Common myeloid progenitor, CD34-positive (primary cell): ENCODE measurements around the gene VEGFD.
"Not testable (repeated sequence)": the region's sequence is repeated elsewhere in the genome, so short reads cannot be mapped to it uniquely, and the experiment has no call there.

Experiments used
- CTCF ChIA-PET: fragments of 350-600 bp; sonication (Branson Sonifier 250); formaldehyde crosslinking; loops from one replicate; lab custom pipeline; 2021; ENCODE audit warnings: antibody characterized with exemption; lab: Charles Lee
- POLR2A ChIA-PET: fragments of 350-600 bp; sonication (Branson Sonifier 250); formaldehyde crosslinking; loops from one replicate; lab custom pipeline; 2021; ENCODE audit warnings: antibody characterized with exemption; lab: Charles Lee
- DNase-seq, 3 donors: peaks; one replicate each; pipeline versions ENCODE4 v3.0.0 to v3.0.0-alpha.2; 2013
- H3K27ac ChIP-seq, 2 experiments: 1 replicate in 1 of 2; 2 replicates in 1 of 2; pipeline ENCODE4 v1.7.0; 2013; ENCODE audit warnings: inconsistent platforms in 2 of 2, low read length in 2 of 2, mild to moderate bottlenecking in 2 of 2, low read depth in 1 of 2, moderate library complexity in 1 of 2; ENCODE audit not compliant: severe bottlenecking in 2 of 2, insufficient read depth in 1 of 2, poor library complexity in 1 of 2
- H3K27me3 ChIP-seq, 5 experiments: replicated peaks in 2 of 5; 1 replicate in 3 of 5; 2 replicates in 2 of 5; pipeline versions ENCODE4 v1.6.1 to v1.7.0; 2013; ENCODE audit warnings: low read length in 4 of 5, mild to moderate bottlenecking in 2 of 5, moderate library complexity in 2 of 5, inconsistent platforms in 1 of 5; ENCODE audit not compliant: insufficient read depth in 5 of 5, control insufficient read depth in 4 of 5
- H3K36me3 ChIP-seq, 4 experiments: 1 replicate in 2 of 4; 2 replicates in 2 of 4; pipeline versions ENCODE4 v1.6.1 to v1.7.0; 2013; ENCODE audit warnings: low read length in 3 of 4, control low read depth in 1 of 4, mild to moderate bottlenecking in 1 of 4; ENCODE audit not compliant: control insufficient read depth in 4 of 4, insufficient read depth in 4 of 4
- H3K4me1 ChIP-seq, 4 experiments: 1 replicate in 3 of 4; 2 replicates in 1 of 4; pipeline versions ENCODE4 v1.6.1 to v1.7.1; 2013; ENCODE audit warnings: low read length in 3 of 4, mild to moderate bottlenecking in 3 of 4, control low read depth in 1 of 4, inconsistent platforms in 1 of 4, moderate library complexity in 1 of 4; ENCODE audit not compliant: control insufficient read depth in 4 of 4, insufficient read depth in 4 of 4; ENCODE audit errors: control extremely low read depth in 1 of 4
- H3K4me3 ChIP-seq, 7 experiments: 1 replicate in 4 of 7; 2 replicates in 3 of 7; pipeline versions ENCODE4 v1.5.1 to v1.7.0; 2013; ENCODE audit warnings: mild to moderate bottlenecking in 7 of 7, low read length in 6 of 7, moderate library complexity in 6 of 7, inconsistent platforms in 2 of 7, low read depth in 2 of 7, control low read depth in 1 of 7; ENCODE audit not compliant: insufficient read depth in 4 of 7, control insufficient read depth in 1 of 7; ENCODE audit errors: extremely low read depth in 1 of 7
- H3K9me3 ChIP-seq, 5 experiments: 1 replicate in 4 of 5; 2 replicates in 1 of 5; pipeline versions ENCODE4 v1.6.1 to v1.7.1; 2013; ENCODE audit warnings: low read length in 4 of 5, mild to moderate bottlenecking in 2 of 5, inconsistent platforms in 1 of 5, low read depth in 1 of 5, moderate library complexity in 1 of 5; ENCODE audit not compliant: control insufficient read depth in 4 of 5, insufficient read depth in 2 of 5; ENCODE audit errors: control extremely low read depth in 1 of 5
- WGBS: methylation state at CpG from one replicate; pipeline ENCODE4 v1.1.5; 2013; ENCODE audit not compliant: insufficient coverage; 5-methylcytosine and 5-hydroxymethylcytosine counted together

The VEGFD gene

GRCh38 chrX:15319075-15319474 lies 65.1 kb downstream of the VEGFD start:
- no peak overlapping the region for H3K4me3 ChIP-seq

GRCh38 chrX:15315509-15315908 lies 68.7 kb downstream of the VEGFD start, which contains the start of gene ASB11:
Gene ASB11 (minus strand): TSS chrX:15315640. CDS start chrX:15315605, 35 bp downstream.
- Histone ChIP-seq H3K9me3 (no peaks in the 10 kb centered on the region), H3K4me1 (no peaks in the 10 kb centered on the region), H3K36me3 (no peaks in the 10 kb centered on the region), H3K4me3 (no peak within 1 kb of the TSS), H3K27ac (no peak within 1 kb of the TSS), H3K27me3 (peaks cover 0 to 6% (median 0%) of the 10 kb centered on the region in 5 experiments)
- ChIA-PET POLR2A (no interaction called here), CTCF (no interaction called here)
- WGBS = 76% methylated on average over 2 of the region's 3 CpGs
- no peak for DNase-seq

More at GRCh38 chrX:15319075-15319474, 65.1 kb downstream of the VEGFD start:
- no peaks in the 10 kb centered on the region for H3K9me3 ChIP-seq
- H3K27ac ChIP-seq = no peak overlapping the region
- H3K4me1 ChIP-seq = peaks cover 0 to 2% (median 0%) of the 10 kb centered on the region in 4 experiments
- H3K36me3 ChIP-seq = peaks cover 0 to 5% (median 3%) of the 10 kb centered on the region in 4 experiments
- CTCF ChIA-PET = no interaction called here
- 100% methylated on average over 1 of the region's 4 CpGs for WGBS
- POLR2A ChIA-PET = no interaction called here
- H3K27me3 ChIP-seq = peaks cover 0 to 4% (median 0%) of the 10 kb centered on the region in 5 experiments
- no peak for DNase-seq

GRCh38 chrX:15314472-15314871 lies 69.7 kb downstream of the VEGFD start:
- H3K4me1 ChIP-seq = no peaks in the 10 kb centered on the region
- no peak overlapping the region for H3K27ac ChIP-seq
- DNase-seq = no peak
- no peak overlapping the region for H3K4me3 ChIP-seq
- WGBS = no CpG with 5 or more reads among the region's 2 CpGs
- POLR2A ChIA-PET = no interaction called here
- peaks cover 0 to 6% (median 0%) of the 10 kb centered on the region in 5 experiments for H3K27me3 ChIP-seq
- H3K9me3 ChIP-seq = no peaks in the 10 kb centered on the region
- CTCF ChIA-PET = no interaction called here
- no peaks in the 10 kb centered on the region for H3K36me3 ChIP-seq

- H3K4me3 ChIP-seq = no peak overlapping the region
- no peaks in the 10 kb centered on the region for H3K4me1 ChIP-seq
- H3K27ac ChIP-seq = no peak overlapping the region
- no peak for DNase-seq
- H3K36me3 ChIP-seq = no peaks in the 10 kb centered on the region
- peaks cover 0 to 2% (median 0%) of the 10 kb centered on the region in 5 experiments for H3K9me3 ChIP-seq
- WGBS = 100% methylated on average over 3 of the region's 3 CpGs
- ChIA-PET CTCF (interaction anchor here (0.9 kb wide), 1 partner anchor 9 kb away, joined by 4 read pairs; no protein-coding TSS in a partner anchor), POLR2A (no interaction called here)
- peaks cover 0 to 14% (median 0%) of the 10 kb centered on the region in 5 experiments for H3K27me3 ChIP-seq
Measured at GRCh38 chrX:15311119-15311518, 73.1 kb downstream of the VEGFD start.

GRCh38 chrX:15310117-15310516 lies 74.1 kb downstream of the VEGFD start:
- H3K27me3 ChIP-seq = peaks cover 0 to 14% (median 0%) of the 10 kb centered on the region in 5 experiments
- H3K4me1 ChIP-seq = no peaks in the 10 kb centered on the region
- ChIA-PET CTCF (no interaction called here), POLR2A (no interaction called here)
- no peaks in the 10 kb centered on the region for H3K36me3 ChIP-seq
- no peak overlapping the region for H3K27ac ChIP-seq
- no peak overlapping the region for H3K4me3 ChIP-seq
- no CpG with 5 or more reads among the region's 3 CpGs for WGBS
- DNase-seq = peak in 1 of 3 donors; percentile 20
- H3K9me3 ChIP-seq = peaks cover 0 to 2% (median 0%) of the 10 kb centered on the region in 5 experiments

GRCh38 chrX:15305899-15306298 lies 78.3 kb downstream of the VEGFD start:
- H3K4me1 ChIP-seq, H3K4me3 ChIP-seq, DNase-seq, POLR2A ChIA-PET, H3K9me3 ChIP-seq, CTCF ChIA-PET, H3K36me3 ChIP-seq, H3K27ac ChIP-seq: not testable (repeated sequence)
- peaks cover 0 to 16% (median 0%) of the 10 kb centered on the region in 5 experiments for H3K27me3 ChIP-seq
- no CpG with 5 or more reads among the region's 3 CpGs for WGBS

- WGBS = 20% methylated on average over 3 of the region's 4 CpGs
Measured at GRCh38 chrX:15301924-15302323, 82.3 kb downstream of the VEGFD start.

More at GRCh38 chrX:15301924-15302323, 82.3 kb downstream of the VEGFD start:
- Histone ChIP-seq H3K4me3 (no peak overlapping the region), H3K27ac (no peak overlapping the region), H3K9me3 (no peaks in the 10 kb centered on the region), H3K27me3 (peaks cover 0 to 8% (median 0%) of the 10 kb centered on the region in 5 experiments), H3K4me1 (peaks cover 0 to 16% (median 14%) of the 10 kb centered on the region in 4 experiments), H3K36me3 (no peaks in the 10 kb centered on the region)
- POLR2A ChIA-PET = no interaction called here
- CTCF ChIA-PET = interaction anchor here (0.7 to 1.5 kb wide), 6 partner anchors 10 to 167 kb away, joined by 3 to 5 read pairs (median 4); no protein-coding TSS in a partner anchor
- peak; percentile 22 to 81 (median 76) for DNase-seq
